Duodenal mucosa (tissue), 2 donors: ENCODE data around the gene EIF4A3.
"Not testable (repeated sequence)": the region's sequence is repeated elsewhere in the genome, so short reads cannot be mapped to it uniquely, and the experiment has no call there.

Experiments
- H3K27ac ChIP-seq: one replicate; pipeline ENCODE4 v1.7.0; 2013; ENCODE audit warnings: low read depth, low read length
- H3K27me3 ChIP-seq, 2 donors: one replicate each; pipeline ENCODE4 v1.7.0; 2013; ENCODE audit warnings: low read length in 2 of 2, control low read depth in 1 of 2; ENCODE audit not compliant: insufficient read depth in 2 of 2, control insufficient read depth in 1 of 2
- H3K36me3 ChIP-seq, 2 donors: one replicate each; pipeline ENCODE4 v1.7.0; 2013; ENCODE audit warnings: low read length in 2 of 2, control low read depth in 1 of 2; ENCODE audit not compliant: insufficient read depth in 2 of 2, control insufficient read depth in 1 of 2
- H3K4me1 ChIP-seq, 2 donors: one replicate each; pipeline ENCODE4 v1.7.0; 2013; ENCODE audit warnings: low read length in 2 of 2, control low read depth in 1 of 2; ENCODE audit not compliant: insufficient read depth in 2 of 2, control insufficient read depth in 1 of 2
- H3K4me3 ChIP-seq, 2 donors: one replicate each; pipeline ENCODE4 v1.7.0; 2013; ENCODE audit warnings: low read length in 2 of 2, low read depth in 1 of 2
- H3K9ac ChIP-seq, 2 donors: one replicate each; pipeline ENCODE4 v1.7.0; 2013; ENCODE audit warnings: low read length in 2 of 2, low read depth in 1 of 2
- H3K9me3 ChIP-seq, 2 donors: one replicate each; pipeline ENCODE4 v1.7.0; 2013; ENCODE audit warnings: low read length in 2 of 2, control low read depth in 1 of 2; ENCODE audit not compliant: control insufficient read depth in 1 of 2

Gene EIF4A3

GRCh38 chr17:80158846-80159245, 11.9 kb upstream of the EIF4A3 start:
- Histone ChIP-seq H3K27ac (no peak overlapping the region), H3K9ac (no peak overlapping the region), H3K9me3 (peaks cover 0 to 6% of the 10 kb centered on the region in 2 donors), H3K27me3 (peaks cover 0 to 3% of the 10 kb centered on the region in 2 donors), H3K4me3 (no peak overlapping the region), H3K36me3 (no peaks in the 10 kb centered on the region), H3K4me1 (no peaks in the 10 kb centered on the region)

- H3K9me3 ChIP-seq, H3K9ac ChIP-seq, H3K27me3 ChIP-seq, H3K4me1 ChIP-seq, H3K27ac ChIP-seq, H3K36me3 ChIP-seq, H3K4me3 ChIP-seq: not testable (repeated sequence)
These were observed 8.7 kb upstream of the EIF4A3 start for GRCh38 chr17:80155600-80155999.

- Histone ChIP-seq H3K9me3 (peaks cover 0 to 6% of the 10 kb centered on the region in 2 donors), H3K9ac (no peak overlapping the region), H3K4me1 (no peaks in the 10 kb centered on the region), H3K36me3 (no peaks in the 10 kb centered on the region), H3K4me3 (no peak overlapping the region), H3K27me3 (no peaks in the 10 kb centered on the region), H3K27ac (no peak overlapping the region)
These were observed 7.2 kb upstream of the EIF4A3 start for GRCh38 chr17:80154166-80154565.

DNA sequence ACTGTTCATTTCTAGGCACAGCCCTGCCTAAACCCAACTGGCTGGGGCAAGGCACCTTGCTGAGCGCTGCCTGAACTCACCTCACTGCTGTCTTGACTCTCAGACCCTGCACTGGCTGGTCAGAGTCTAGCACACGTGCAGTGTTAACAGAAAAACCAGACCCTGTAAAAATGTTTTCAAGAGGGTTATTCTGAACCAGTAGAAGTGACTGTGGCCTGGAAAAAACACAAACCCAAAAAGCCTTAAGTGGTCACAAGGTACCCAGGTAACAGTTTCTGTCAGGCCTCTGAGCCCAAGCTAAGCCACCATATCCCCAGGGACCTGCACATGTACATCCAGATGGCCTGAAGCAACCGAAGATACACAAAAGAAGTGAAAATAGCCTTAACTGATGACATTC, 6.1 kb upstream of the EIF4A3 start:
- Histone ChIP-seq H3K27me3 (no peaks in the 10 kb centered on the region), H3K27ac (no peak overlapping the region), H3K36me3 (no peaks in the 10 kb centered on the region), H3K4me3 (no peak overlapping the region), H3K9ac (no peak overlapping the region), H3K4me1 (peaks cover 3% of the 10 kb centered on the region in 2 donors), H3K9me3 (peaks cover 0 to 6% of the 10 kb centered on the region in 2 donors)

DNA sequence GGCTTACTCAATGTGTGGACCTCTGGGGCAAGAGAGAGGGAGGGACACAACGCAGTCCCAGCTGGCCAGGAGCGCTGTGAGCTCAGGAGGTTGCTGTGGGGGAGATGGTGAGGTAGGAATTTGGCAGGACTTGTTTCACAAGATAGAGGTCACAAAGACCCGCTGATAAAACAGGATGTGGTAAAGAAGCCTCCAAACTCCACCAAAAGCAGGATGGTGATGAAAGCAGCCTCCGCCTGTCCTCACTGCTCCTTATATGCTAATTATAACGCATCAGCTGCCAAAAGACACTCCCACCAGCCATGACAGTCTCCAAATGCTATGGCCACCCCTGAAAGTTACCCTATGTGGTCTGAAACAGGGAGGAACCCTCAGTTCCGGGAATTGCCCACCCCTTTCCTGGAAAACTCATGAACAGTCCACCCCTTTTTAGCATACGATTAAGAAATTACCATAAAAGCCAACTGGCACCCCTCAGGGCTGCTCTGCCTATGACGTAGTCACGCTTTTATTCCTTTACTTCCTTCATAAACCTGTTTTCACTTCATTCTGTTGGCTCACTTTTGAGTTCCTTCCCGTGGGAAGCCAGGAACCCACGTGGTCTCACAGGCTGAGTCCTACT, 5.3 kb upstream of the EIF4A3 start:
- no peak overlapping the region for H3K27ac ChIP-seq

GRCh38 chr17:80151333-80151732, 4.4 kb upstream of the EIF4A3 start:
- peaks cover 4 to 6% of the 10 kb centered on the region in 2 donors for H3K4me1 ChIP-seq
- H3K27me3 ChIP-seq = no peaks in the 10 kb centered on the region
- no peak overlapping the region for H3K27ac ChIP-seq
- no peak overlapping the region for H3K9ac ChIP-seq
- no peak overlapping the region for H3K4me3 ChIP-seq
- H3K36me3 ChIP-seq = no peaks in the 10 kb centered on the region
- H3K9me3 ChIP-seq = peaks cover 0 to 6% of the 10 kb centered on the region in 2 donors

More for the DNA sequence above, 5.3 kb upstream of the EIF4A3 start:
- Histone ChIP-seq H3K27me3 (no peaks in the 10 kb centered on the region), H3K36me3 (no peaks in the 10 kb centered on the region), H3K9ac (no peak overlapping the region), H3K9me3 (peaks cover 0 to 6% of the 10 kb centered on the region in 2 donors), H3K4me1 (peaks cover 4 to 6% of the 10 kb centered on the region in 2 donors), H3K4me3 (no peak overlapping the region)

GRCh38 chr17:80146121-80147034, 550 bp downstream of the EIF4A3 start:
- Histone ChIP-seq H3K4me1 (peaks cover 21 to 25% of the 10 kb centered on the region in 2 donors), H3K27ac (peak overlapping the region; percentile 89), H3K4me3 (peak overlapping the region; percentile 78 to 88), H3K9ac (peak overlapping the region; percentile 77 to 87), H3K36me3 (peaks cover 16 to 30% of the 10 kb centered on the region in 2 donors), H3K27me3 (no peaks in the 10 kb centered on the region), H3K9me3 (no peaks in the 10 kb centered on the region)

DNA sequence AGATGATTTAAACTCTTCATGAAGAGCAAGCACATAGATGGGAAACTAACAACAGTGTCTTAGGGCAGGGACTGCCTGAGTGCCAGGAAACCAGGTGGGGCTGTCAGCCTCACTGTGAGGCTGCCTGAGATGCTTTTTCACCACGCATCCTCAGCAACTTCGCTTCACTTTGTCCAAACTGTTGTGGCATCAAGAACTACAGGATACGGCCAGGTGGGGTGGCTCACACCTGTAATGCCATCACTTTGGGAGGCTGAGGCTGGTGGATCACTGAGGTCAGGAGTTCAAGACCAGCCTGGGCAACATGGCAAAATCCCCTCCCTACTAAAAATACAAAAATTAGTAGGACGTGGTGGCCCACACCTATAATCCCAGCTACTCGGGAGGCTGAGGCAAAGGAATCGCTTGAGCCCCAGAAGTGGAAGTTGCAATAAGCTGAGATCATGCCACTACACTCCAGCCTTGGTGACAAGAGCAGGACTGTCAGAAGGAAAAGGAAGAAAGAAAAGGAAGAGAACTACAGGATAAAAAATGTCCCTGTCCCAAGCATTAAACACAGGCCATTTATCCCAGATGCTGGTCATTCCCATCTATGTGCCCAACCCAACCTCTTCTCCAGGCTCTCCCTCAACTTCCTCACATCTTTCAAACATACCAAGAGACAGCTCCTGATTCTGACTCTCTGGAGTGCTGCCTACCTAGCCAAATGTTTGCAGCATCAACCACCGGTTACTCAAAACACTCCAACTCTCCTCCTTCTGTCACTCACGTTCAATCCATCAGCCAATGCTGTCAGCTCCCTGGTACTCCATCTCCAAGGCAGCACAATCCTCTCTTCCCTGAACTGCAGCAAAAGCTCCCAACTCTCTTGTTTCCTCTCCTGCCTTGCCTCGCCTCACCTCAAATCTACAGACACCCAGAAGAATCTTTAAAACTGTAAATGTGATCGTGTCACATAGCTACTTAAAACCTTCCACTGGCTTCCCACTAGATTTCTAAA, 1.6 kb downstream of the EIF4A3 start:
- Histone ChIP-seq H3K27ac (no peak overlapping the region), H3K9me3 (no peaks in the 10 kb centered on the region), H3K4me3 (peak overlapping the region; percentile 78 to 88), H3K9ac (peak overlapping the region; percentile 77 to 87), H3K36me3 (peaks cover 20 to 39% of the 10 kb centered on the region in 2 donors), H3K4me1 (peaks cover 21 to 25% of the 10 kb centered on the region in 2 donors), H3K27me3 (no peaks in the 10 kb centered on the region)

GRCh38 chr17:80142929-80143328, 4.0 kb downstream of the EIF4A3 start:
- H3K27ac ChIP-seq = no peak overlapping the region
- H3K9ac ChIP-seq = no peak overlapping the region
- H3K4me3 ChIP-seq = no peak overlapping the region
- H3K27me3 ChIP-seq = no peaks in the 10 kb centered on the region
- H3K4me1 ChIP-seq = peaks cover 17 to 21% of the 10 kb centered on the region in 2 donors
- H3K9me3 ChIP-seq = no peaks in the 10 kb centered on the region
- peaks cover 37 to 64% of the 10 kb centered on the region in 2 donors for H3K36me3 ChIP-seq
